CD4-positive, CD25-positive, alpha-beta regulatory T cell (primary cell): ENCODE results near the gene ANGEL1. TPM values are rescaled to one million over a fixed set of nuclear protein-coding genes. Genes with fewer than 3 reads are reported as not detected.

Experiments used
- ATAC-seq, 2 donors: fragments of 150-1000 bp; cut with Tn5 transposase; one replicate each; pipeline ENCODE4 v1.10.0; 2021; ENCODE audit warnings: low read depth in 2 of 2, moderate number of reproducible peaks in 2 of 2, moderate library complexity in 1 of 2
- DNase-seq, 3 donors: peaks; one replicate each; pipeline versions ENCODE4 v3.0.0 to v3.0.0-alpha.2; 2012 to 2022; ENCODE audit warnings: mixed read lengths in 1 of 3
- H3K27ac ChIP-seq: one replicate; pipeline ENCODE4 v1.7.0; 2013; ENCODE audit warnings: mild to moderate bottlenecking, low read length; ENCODE audit not compliant: insufficient read depth, poor library complexity, severe bottlenecking
- H3K27me3 ChIP-seq: one replicate; pipeline ENCODE4 v1.7.0; 2013; ENCODE audit warnings: low read length; ENCODE audit not compliant: control insufficient read depth, insufficient read depth
- H3K36me3 ChIP-seq: one replicate; pipeline ENCODE4 v1.7.0; 2013; ENCODE audit warnings: mild to moderate bottlenecking, low read length, moderate library complexity; ENCODE audit not compliant: control insufficient read depth, insufficient read depth
- H3K4me1 ChIP-seq: 2 replicates; pipeline ENCODE4 v1.7.0; 2013; ENCODE audit warnings: mild to moderate bottlenecking, low read length; ENCODE audit not compliant: insufficient read depth, control insufficient read depth, poor library complexity, severe bottlenecking
- H3K4me3 ChIP-seq: one replicate; pipeline ENCODE4 v1.7.0; 2013; ENCODE audit warnings: low read depth, mild to moderate bottlenecking, low read length, moderate library complexity
- H3K9me3 ChIP-seq, 2 experiments: 1 replicate in 1 of 2; 2 replicates in 1 of 2; pipeline ENCODE4 v1.7.0; 2013; ENCODE audit warnings: low read length in 2 of 2, mild to moderate bottlenecking in 1 of 2, moderate library complexity in 1 of 2; ENCODE audit not compliant: control insufficient read depth in 2 of 2
- H3K27ac Mint-ChIP-seq, 3 donors: one replicate each; pipeline ENCODE4 v1.8.0; 2020 to 2022; ENCODE audit warnings: mild to moderate bottlenecking in 3 of 3, mixed read lengths in 3 of 3, moderate library complexity in 2 of 3
- H3K27me3 Mint-ChIP-seq: one replicate; pipeline ENCODE4 v1.8.0; 2022; ENCODE audit warnings: mild to moderate bottlenecking, mixed read lengths
- H3K36me3 Mint-ChIP-seq: one replicate; pipeline ENCODE4 v1.8.0; 2020; ENCODE audit warnings: mixed read lengths
- H3K4me1 Mint-ChIP-seq, 4 donors: one replicate each; pipeline ENCODE4 v1.8.0; 2020 to 2022; ENCODE audit warnings: mixed read lengths in 4 of 4, mild to moderate bottlenecking in 1 of 4
- H3K4me3 Mint-ChIP-seq, 4 donors: one replicate each; pipeline ENCODE4 v1.8.0; 2020 to 2022; ENCODE audit warnings: mild to moderate bottlenecking in 4 of 4, mixed read lengths in 4 of 4, moderate library complexity in 3 of 4
- H3K9me3 Mint-ChIP-seq, 7 donors: one replicate each; pipeline ENCODE4 v1.8.0; 2020 to 2022; ENCODE audit warnings: mixed read lengths in 7 of 7, mild to moderate bottlenecking in 3 of 7, moderate library complexity in 2 of 7
- polyA plus RNA-seq, 4 donors: library from polyadenylated mRNA; unstranded; fragments of 300-500 nt; fragmentation: Illumina TruSeq; gene quantifications; one replicate each; pipeline ENCODE4 v1.2.3, GENCODE V29; 2021
- total RNA-seq: library from RNA; stranded (reverse); gene quantifications from one replicate; pipeline ENCODE4 v1.2.3, GENCODE V29; 2022

ANGEL1 gene
- total and polyA plus RNA-seq, 5 donors from 2014 or later: 13.0 to 23.4 (median 18.9) TPM

DNA sequence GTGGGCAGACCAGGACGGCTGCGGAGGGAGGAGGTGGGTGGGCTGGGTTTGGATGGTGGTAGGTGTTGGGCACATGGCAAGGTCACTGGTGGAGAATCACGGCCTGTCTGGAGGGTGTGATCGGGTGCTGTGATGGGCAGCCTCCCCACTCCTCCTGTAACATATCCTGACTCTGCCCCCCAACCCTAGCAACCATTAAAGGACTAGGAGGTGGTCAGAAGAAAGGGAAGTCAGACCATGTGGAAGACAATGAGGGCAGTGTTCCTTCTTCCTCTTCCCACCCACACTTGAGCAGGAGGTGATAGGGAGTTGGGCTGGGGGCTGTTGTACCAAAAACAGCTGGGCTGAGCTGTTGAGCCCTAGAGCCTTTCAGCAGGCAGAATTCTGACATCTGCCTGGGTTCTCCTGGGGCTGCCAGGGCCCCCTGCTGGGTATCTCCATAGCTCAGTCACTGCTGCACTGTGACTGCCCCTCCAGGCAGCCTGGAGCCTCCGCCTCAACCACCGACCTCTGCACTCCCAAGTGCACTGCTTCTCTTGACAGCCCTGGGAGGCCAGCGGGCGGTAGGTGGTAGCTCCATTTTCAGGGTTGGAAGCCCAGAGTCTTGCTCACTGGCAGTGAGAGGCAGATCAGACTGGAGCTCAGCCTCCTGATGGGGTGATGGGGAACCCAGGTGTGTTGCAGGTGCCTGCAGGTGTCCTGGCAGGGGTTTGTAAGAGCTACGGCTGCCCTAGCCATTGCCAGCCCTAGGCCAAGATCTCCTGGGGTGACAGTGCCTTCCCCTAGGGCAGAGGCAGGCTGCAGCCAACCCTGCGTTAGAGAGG lies 36.0 kb downstream of the ANGEL1 start:
- Histone ChIP-seq H3K4me1 (no peaks in the 10 kb centered on the region), H3K27me3 (no peaks in the 10 kb centered on the region), H3K4me3 (no peak overlapping the region), H3K27ac (no peak overlapping the region), H3K9me3 (no peaks in the 10 kb centered on the region), H3K36me3 (no peaks in the 10 kb centered on the region)
- Mint-ChIP-seq H3K36me3 (peaks cover 6% of the 10 kb centered on the region), H3K27ac (no peak overlapping the region), H3K4me1 (no peaks in the 10 kb centered on the region), H3K9me3 (no peaks in the 10 kb centered on the region), H3K4me3 (peak overlapping the region in 1 of 4 donors; percentile 23), H3K27me3 (no peaks in the 10 kb centered on the region)
- peak in 1 of 2 donors; percentile 16 for ATAC-seq
- no peak for DNase-seq

DNA sequence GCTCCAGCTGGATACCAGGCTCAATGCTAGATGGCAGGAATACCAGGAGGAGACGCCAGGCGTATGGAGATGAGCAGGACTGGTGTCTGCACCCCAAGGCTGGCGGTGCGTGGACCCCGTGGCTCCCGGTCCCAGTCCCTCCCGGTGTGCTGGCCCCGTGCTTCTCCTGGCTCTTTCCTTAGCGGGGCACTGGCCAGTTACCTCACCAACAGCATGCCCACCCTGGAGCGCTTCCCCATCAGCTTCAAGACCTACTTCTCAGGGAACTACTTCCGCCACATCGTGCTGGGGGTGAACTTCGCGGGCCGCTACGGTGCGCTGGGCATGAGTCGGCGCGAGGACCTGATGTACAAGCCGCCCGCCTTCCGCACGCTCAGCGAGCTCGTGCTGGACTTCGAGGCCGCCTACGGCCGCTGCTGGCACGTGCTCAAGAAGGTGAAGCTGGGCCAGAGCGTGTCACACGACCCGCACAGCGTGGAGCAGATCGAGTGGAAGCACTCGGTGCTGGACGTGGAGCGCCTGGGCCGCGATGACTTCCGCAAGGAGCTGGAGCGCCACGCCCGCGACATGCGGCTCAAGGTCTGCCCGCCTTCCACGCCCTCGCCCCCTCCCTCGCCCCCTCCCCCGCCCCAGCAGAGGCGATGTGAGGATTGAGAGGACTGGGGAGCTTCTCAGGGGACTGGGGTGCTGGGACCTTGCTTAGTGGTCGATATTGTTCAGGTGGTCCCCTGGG lies 36.8 kb downstream of the ANGEL1 start:
- DNase-seq (no peak), ATAC-seq (no peak)
- no peak overlapping the region for H3K27ac ChIP-seq
- no peaks in the 10 kb centered on the region for H3K9me3 ChIP-seq
- H3K27me3 ChIP-seq: no peaks in the 10 kb centered on the region
- Mint-ChIP-seq H3K27me3 (no peaks in the 10 kb centered on the region), H3K36me3 (peaks cover 6% of the 10 kb centered on the region), H3K4me3 (no peak overlapping the region), H3K9me3 (no peaks in the 10 kb centered on the region), H3K27ac (no peak overlapping the region), H3K4me1 (no peaks in the 10 kb centered on the region)
- no peak overlapping the region for H3K4me3 ChIP-seq
- H3K36me3 ChIP-seq: no peaks in the 10 kb centered on the region
- no peaks in the 10 kb centered on the region for H3K4me1 ChIP-seq

DNA sequence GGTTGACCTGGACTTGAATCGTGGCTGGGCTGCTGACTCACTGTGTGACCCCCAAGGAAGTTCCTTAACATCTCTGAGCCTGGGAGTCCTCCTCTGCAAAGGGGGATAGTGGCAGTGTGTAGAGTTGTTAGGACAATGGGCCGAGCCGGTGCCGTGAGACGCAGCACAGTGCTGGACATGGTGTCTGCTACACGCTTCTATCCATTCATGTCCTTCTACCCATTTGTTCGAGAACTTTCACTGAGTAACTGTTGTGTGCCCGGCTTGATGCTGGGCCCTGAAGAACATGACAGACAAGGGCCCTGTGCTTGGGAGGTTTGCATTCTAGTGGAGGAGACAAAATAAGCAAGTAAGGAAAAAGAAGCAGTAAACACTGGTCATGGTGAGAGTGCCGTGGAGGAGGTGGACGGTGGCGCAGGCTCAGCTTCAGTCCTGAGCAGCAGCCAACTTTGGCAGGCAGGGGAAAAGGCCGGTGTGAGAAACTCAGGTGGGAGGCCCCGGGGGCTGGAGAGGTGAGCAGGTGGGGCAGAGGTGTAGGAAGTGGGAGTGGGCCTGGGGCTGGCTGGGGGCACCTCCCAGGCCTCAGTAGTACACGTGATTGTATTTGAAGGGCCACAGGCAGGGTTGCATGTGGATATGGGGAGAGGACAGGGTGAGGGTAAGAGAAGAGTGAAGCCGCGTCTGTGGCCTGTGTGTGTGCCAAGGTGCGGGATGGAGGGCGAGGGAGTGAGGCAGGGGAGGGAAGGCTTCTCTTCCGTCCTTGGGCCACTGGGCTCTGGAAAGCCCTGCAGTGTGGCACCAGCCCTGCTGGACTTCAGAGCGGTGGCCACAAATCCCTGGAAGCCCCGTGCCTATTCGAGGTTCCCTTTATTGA lies 37.6 kb downstream of the ANGEL1 start:
- Histone ChIP-seq H3K9me3 (no peaks in the 10 kb centered on the region), H3K27ac (no peak overlapping the region), H3K4me3 (no peak overlapping the region), H3K4me1 (no peaks in the 10 kb centered on the region), H3K27me3 (no peaks in the 10 kb centered on the region), H3K36me3 (no peaks in the 10 kb centered on the region)
- peaks cover 1% of the 10 kb centered on the region for H3K27me3 Mint-ChIP-seq
- H3K4me1 Mint-ChIP-seq: no peaks in the 10 kb centered on the region
- DNase-seq: no peak
- no peak overlapping the region for H3K4me3 Mint-ChIP-seq
- no peaks in the 10 kb centered on the region for H3K9me3 Mint-ChIP-seq
- no peak for ATAC-seq
- no peak overlapping the region for H3K27ac Mint-ChIP-seq
- peaks cover 1% of the 10 kb centered on the region for H3K36me3 Mint-ChIP-seq

DNA sequence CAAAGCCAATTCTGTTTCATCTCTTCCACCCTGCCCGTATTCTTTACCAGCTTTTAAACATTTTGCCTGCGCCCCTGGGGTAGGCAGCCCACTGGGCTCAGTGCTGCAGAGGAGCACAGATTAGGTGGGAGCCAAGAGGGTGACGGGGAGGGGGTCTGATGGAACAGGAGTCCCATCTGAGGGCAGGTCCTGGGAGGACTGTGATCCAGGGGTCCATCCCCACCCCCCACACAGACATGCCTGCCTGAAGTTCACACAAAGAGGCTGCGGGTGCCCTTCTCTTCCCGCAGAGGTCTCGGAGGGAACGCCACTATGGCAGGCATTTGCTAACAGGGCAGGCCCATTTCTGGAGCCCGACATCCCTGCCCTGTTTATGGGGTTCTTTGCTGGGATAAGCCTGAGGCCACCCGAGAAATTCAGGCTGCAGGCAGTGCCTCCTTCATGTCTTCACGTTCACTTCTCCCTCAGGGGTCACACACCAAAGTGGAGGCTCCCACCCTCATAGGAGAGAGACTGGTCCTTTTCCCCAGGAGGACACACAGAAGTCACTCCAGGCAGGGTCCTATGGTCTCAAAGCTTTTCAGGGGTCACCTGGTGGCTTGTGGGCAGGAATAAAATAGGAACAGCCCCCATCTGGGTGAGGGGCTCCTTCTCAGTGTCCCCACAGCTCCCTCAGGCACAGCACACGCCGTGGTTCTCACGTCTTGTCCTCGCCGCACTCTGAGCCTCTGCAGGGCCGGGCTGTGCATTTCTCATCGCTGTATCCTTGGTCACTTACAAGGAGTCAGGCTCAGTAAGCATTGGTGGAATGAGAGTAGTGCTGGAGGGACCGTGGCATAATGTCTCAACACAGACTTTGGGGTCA lies 38.5 kb downstream of the ANGEL1 start:
- Mint-ChIP-seq H3K9me3 (no peaks in the 10 kb centered on the region), H3K36me3 (no peaks in the 10 kb centered on the region), H3K4me1 (peaks cover 0 to 2% (median 0%) of the 10 kb centered on the region in 4 donors), H3K27ac (peak overlapping the region in 1 of 3 donors; percentile 77), H3K4me3 (no peak overlapping the region), H3K27me3 (peaks cover 4% of the 10 kb centered on the region)
- Histone ChIP-seq H3K4me3 (no peak overlapping the region), H3K27me3 (no peaks in the 10 kb centered on the region), H3K27ac (no peak overlapping the region), H3K4me1 (peaks cover 4% of the 10 kb centered on the region), H3K36me3 (no peaks in the 10 kb centered on the region), H3K9me3 (no peaks in the 10 kb centered on the region)
- ATAC-seq: no peak
- DNase-seq: no peak

DNA sequence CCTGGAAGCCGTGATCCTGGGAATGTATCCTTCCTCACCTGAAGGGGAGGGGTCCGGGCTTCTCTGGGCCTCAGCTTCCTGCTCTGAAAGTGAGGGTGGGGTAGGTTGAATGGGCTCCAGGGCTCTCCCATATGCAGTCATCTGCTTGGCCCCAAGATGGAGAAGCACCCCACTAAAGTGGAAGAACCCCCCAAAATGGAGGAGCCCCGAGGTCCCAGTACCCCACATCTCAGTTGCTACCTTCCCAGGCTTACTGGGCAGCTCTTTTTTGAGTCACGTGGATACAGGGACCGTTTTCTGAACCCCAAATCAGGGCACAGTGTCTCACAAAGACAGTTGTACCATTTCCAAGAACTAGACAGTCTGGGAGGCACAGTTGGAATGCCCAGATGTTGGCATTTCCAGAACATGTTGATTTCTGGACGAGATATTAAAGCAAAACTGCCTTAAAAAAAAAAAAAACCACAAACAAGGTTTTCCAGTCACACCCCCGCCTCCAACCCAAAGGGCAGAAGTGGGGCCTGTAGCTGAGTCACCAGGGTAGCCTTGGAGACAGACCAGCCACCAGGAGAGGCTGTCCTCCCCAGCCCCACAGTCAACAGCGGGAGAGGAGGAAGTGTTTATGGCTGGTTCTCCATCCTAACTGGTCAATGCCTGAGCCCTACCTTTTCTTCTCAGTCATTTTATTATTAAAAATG lies 39.3 kb downstream of the ANGEL1 start:
- H3K27ac Mint-ChIP-seq: peak overlapping the region in 1 of 3 donors; percentile 77
- no peaks in the 10 kb centered on the region for H3K9me3 ChIP-seq
- no peaks in the 10 kb centered on the region for H3K36me3 ChIP-seq
- no peak overlapping the region for H3K4me3 Mint-ChIP-seq
- H3K4me1 Mint-ChIP-seq: peaks cover 0 to 10% (median 0%) of the 10 kb centered on the region in 4 donors
- DNase-seq: no peak
- no peak for ATAC-seq
- H3K27me3 Mint-ChIP-seq: peaks cover 4% of the 10 kb centered on the region
- no peaks in the 10 kb centered on the region for H3K27me3 ChIP-seq
- peaks cover 12% of the 10 kb centered on the region for H3K4me1 ChIP-seq
- no peak overlapping the region for H3K27ac ChIP-seq
- no peaks in the 10 kb centered on the region for H3K9me3 Mint-ChIP-seq
- H3K36me3 Mint-ChIP-seq: no peaks in the 10 kb centered on the region
- no peak overlapping the region for H3K4me3 ChIP-seq

DNA sequence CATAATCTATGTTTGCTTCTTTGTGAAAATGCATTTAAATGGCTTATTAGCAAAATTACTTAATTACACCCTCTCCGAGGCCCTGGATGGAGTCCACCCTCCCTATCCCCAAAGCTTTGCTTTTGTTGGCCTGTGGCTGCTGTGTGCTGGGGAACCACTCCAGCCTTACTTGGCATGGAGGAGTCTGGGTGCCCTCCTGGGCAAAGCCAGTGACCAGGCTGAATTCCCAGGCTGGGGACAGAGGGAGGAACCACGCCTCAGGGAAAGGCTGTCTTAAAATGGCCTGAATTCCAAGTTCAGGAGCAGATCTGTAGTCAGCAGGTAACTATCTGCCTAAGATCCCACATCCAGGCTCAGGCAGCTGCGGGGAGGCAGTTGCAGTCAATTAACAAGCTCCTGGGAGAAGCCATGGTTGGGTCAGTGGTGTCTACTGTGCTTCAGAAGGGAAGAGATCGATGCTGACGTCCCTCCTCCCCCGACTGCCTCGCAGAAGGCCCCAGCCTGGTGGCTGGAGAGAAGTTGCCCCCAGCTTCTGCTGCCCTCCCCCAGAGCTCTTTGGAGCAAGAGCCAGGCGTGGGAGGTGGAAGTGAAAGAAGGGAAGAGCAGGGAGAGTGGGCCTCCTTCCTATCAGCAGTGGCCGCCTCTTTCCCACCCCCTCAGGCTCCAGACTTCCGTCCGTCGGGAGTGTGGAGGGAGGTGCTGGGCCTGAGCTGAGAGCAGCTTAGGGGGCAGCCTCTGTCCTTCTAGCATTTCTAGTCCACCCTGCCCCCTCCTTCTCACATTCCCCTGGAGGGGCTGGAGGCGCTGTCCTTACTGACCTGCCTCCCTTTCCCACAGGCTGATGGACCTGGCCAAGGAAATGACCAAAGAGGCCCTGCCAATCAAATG lies 40.1 kb downstream of the ANGEL1 start:
- no peaks in the 10 kb centered on the region for H3K36me3 ChIP-seq
- no peak overlapping the region for H3K27ac ChIP-seq
- Mint-ChIP-seq H3K4me3 (no peak overlapping the region), H3K27me3 (peaks cover 8% of the 10 kb centered on the region), H3K4me1 (peaks cover 0 to 18% (median 4%) of the 10 kb centered on the region in 4 donors), H3K36me3 (no peaks in the 10 kb centered on the region), H3K27ac (no peak overlapping the region), H3K9me3 (no peaks in the 10 kb centered on the region)
- H3K4me3 ChIP-seq: no peak overlapping the region
- H3K27me3 ChIP-seq: no peaks in the 10 kb centered on the region
- DNase-seq (no peak), ATAC-seq (no peak)
- peaks cover 20% of the 10 kb centered on the region for H3K4me1 ChIP-seq
- no peaks in the 10 kb centered on the region for H3K9me3 ChIP-seq
